ENCODE measurements around the gene PLSCR5.

The PLSCR5 gene

DNA sequence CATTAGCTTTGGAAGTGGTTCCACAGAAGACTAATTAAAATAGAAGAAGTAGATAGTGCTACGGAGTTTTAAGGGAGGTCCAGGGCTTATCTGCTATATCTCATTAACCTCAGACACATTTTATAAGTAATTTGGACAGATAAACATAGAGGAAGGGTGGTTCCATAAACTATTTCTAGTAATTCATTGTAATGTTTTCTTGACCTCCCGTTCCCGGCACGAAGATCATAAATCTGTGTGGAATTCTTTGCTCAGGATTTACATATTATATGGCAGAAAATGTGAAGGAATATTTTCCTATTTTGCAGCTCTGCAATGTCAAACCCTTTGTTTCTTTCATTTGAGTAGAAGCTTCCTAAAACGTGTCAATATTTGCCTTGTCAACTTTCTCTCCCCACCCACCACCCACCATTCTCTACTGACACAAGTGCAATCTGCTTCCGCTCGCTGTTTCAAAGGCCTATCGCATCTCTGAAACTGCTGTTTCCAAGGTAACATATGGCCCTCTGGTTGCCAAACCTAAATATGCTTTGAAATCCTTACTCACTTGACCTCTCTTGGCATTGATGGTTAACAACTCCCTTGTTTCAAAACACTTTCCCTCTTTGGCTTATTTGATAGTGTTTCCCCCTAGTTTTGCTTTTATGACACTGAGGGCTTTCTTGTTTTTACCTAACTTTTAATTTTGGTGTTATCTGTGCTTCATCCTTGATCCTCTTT lies 21.4 kb upstream of the PLSCR5 start:
- no peak for DNase-seq (ENCODE audit: low read depth)
- TF ChIP-seq POLR2A (IDR thresholded peaks at IDR 0.05; ENCODE audit: extremely low read depth, insufficient read length) (no peak), MYC (IDR thresholded peaks at IDR 0.05; ENCODE audit: low read depth, low read length) (no peak)
- TF ChIP-seq, protein P1, sequence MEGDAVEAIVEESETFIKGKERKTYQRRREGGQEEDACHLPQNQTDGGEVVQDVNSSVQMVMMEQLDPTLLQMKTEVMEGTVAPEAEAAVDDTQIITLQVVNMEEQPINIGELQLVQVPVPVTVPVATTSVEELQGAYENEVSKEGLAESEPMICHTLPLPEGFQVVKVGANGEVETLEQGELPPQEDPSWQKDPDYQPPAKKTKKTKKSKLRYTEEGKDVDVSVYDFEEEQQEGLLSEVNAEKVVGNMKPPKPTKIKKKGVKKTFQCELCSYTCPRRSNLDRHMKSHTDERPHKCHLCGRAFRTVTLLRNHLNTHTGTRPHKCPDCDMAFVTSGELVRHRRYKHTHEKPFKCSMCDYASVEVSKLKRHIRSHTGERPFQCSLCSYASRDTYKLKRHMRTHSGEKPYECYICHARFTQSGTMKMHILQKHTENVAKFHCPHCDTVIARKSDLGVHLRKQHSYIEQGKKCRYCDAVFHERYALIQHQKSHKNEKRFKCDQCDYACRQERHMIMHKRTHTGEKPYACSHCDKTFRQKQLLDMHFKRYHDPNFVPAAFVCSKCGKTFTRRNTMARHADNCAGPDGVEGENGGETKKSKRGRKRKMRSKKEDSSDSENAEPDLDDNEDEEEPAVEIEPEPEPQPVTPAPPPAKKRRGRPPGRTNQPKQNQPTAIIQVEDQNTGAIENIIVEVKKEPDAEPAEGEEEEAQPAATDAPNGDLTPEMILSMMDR (IDR thresholded peaks at IDR 0.05; ENCODE audit: low read depth, low read length): no peak
- TF ChIP-seq, protein P2, sequence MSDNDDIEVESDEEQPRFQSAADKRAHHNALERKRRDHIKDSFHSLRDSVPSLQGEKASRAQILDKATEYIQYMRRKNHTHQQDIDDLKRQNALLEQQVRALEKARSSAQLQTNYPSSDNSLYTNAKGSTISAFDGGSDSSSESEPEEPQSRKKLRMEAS (IDR thresholded peaks at IDR 0.05; ENCODE audit: low read depth, low read length): no peak
- H3K4me3 ChIP-seq (ENCODE audit: low read depth, low read length): no peak overlapping the region

DNA sequence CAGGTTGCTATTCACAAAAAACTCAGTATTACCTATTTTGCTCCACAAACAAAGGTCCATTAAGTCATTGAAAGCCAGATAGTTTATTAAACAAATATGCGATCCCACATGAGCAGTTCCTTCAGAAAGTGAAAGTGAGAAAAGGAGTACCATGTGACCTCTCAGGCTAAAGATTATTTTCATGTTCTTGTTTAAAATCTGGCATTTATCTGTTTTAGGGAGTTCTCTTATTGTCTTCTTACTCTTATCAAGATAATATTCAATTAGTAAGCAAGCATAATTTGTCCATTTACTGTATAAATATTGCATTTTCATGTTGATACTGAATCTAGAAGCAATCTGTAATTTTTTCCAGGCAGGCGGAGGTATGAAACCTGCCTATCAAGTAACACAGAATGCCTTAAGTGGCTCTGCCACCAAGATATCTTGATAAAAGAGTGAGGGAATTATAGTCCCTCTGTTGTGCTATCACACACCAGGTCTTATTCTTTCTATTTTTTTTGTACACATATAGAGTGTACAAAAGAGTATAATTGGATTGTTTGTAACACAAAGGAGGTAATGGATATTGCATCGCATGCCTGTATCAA lies 20.1 kb upstream of the PLSCR5 start:
- TF ChIP-seq, protein P2 (IDR thresholded peaks at IDR 0.05; ENCODE audit: low read depth, low read length): no peak
- TF ChIP-seq POLR2A (IDR thresholded peaks at IDR 0.05; ENCODE audit: extremely low read depth, insufficient read length) (no peak), MYC (IDR thresholded peaks at IDR 0.05; ENCODE audit: low read depth, low read length) (no peak)
- TF ChIP-seq, protein P1 (IDR thresholded peaks at IDR 0.05; ENCODE audit: low read depth, low read length): no peak
- no peak for DNase-seq (ENCODE audit: low read depth)
- no peak overlapping the region for H3K4me3 ChIP-seq (ENCODE audit: low read depth, low read length)

DNA sequence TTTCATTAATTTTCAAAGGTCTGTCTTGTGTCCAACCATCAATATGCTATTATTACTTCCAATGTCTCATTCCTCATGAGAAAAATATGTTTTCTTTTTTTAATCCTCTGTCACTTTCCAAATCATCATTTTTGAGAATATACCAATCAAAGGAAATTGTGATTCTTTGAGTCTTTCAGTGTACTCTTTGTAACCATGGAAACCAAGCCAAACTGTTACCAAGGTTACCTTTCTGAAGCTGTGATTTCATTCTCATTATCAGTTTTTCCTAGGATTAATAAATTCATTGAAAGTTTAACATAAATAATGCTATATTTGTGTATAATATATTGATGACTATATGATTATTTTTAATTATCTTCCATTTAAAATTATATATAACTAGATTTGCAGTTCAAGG lies 16.6 kb upstream of the PLSCR5 start:
- DNase-seq (ENCODE audit: low read depth): no peak
- no peak for TF ChIP-seq MYC (IDR thresholded peaks at IDR 0.05; ENCODE audit: low read depth, low read length)
- H3K4me3 ChIP-seq (ENCODE audit: low read depth, low read length): no peak overlapping the region

DNA sequence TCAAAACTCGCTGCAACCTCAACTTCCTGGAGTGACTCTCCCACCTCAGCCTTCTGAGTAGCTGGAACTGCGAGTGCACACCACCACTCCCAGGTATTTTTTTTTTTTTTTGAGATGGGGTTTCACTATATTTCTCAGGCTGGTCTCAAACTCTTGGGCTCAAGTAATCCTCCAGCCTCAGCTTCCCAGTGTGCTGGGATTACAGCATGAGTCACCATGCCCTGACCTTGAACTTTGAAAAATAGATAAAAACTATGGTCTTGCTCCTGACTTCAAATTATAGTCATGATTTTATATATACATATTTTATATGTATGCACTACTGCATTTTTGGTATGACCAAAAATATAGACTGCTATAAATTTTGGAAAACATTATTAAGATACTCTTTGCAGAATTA lies 6.9 kb upstream of the PLSCR5 start:
- no peak overlapping the region for H3K4me3 ChIP-seq (ENCODE audit: low read depth, low read length)
- TF ChIP-seq, protein P2 (IDR thresholded peaks at IDR 0.05; ENCODE audit: low read depth, low read length): no peak
- TF ChIP-seq, protein P1 (IDR thresholded peaks at IDR 0.05; ENCODE audit: low read depth, low read length): no peak
- TF ChIP-seq POLR2A (IDR thresholded peaks at IDR 0.05; ENCODE audit: extremely low read depth, insufficient read length) (no peak), MYC (IDR thresholded peaks at IDR 0.05; ENCODE audit: low read depth, low read length) (no peak)
- no peak for DNase-seq (ENCODE audit: low read depth)

DNA sequence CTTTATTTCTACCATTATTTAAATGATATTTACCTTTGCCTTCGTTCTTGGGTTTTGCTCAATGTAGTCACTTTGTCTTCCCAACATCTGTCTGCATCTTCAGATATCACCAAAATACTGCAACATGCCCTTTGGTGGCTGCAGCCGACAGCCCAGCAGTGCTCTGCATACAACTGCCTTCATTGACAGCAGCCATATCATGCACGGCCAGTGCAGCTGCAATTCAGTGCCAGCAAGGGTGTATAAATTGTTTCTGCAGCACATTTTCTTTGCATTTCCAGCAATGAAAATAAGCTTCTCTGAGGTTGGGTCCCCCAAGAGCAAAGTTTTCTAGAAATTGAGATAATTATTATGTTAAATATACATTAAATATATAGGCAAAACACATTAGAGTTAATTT lies 6.0 kb upstream of the PLSCR5 start:
- no peak overlapping the region for H3K4me3 ChIP-seq (ENCODE audit: low read depth, low read length)

DNA sequence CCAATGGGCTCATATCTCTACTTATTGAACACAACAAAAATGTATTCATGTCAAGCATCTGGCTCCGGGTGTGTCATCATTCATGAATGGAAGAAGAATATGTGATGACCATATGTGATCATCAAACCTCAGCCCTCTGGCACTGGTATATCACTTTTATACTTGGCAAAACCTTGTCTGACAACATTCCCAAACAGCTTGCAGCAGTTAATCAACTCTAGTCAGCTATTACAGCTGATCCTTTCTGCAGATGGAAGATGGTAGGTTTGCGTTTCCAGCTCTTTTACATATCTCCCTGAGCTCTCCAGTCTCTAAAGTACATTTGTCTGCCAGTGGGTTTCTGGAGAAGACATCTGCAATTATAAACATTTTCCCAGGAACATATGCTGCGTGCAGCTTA lies 6.6 kb downstream of the PLSCR5 start:
- no peak for TF ChIP-seq MYC (IDR thresholded peaks at IDR 0.05; ENCODE audit: low read depth, low read length)
- no peak for TF ChIP-seq POLR2A (IDR thresholded peaks at IDR 0.05; ENCODE audit: extremely low read depth, insufficient read length)
- TF ChIP-seq, protein P2 (IDR thresholded peaks at IDR 0.05; ENCODE audit: low read depth, low read length): no peak
- TF ChIP-seq, protein P1 (IDR thresholded peaks at IDR 0.05; ENCODE audit: low read depth, low read length): no peak
- no peak for DNase-seq (ENCODE audit: low read depth)
- no peak overlapping the region for H3K4me3 ChIP-seq (ENCODE audit: low read depth, low read length)

More for the DNA sequence above, 6.0 kb upstream of the PLSCR5 start:
- TF ChIP-seq, protein P2 (IDR thresholded peaks at IDR 0.05; ENCODE audit: low read depth, low read length): no peak
- TF ChIP-seq, protein P1 (IDR thresholded peaks at IDR 0.05; ENCODE audit: low read depth, low read length): no peak
- TF ChIP-seq MYC (IDR thresholded peaks at IDR 0.05; ENCODE audit: low read depth, low read length) (no peak), POLR2A (IDR thresholded peaks at IDR 0.05; ENCODE audit: extremely low read depth, insufficient read length) (no peak)
- no peak for DNase-seq (ENCODE audit: low read depth)

All from NB4 (cell line).